GM12872 (cell line): Measurements from ENCODE around the gene PLA2G12A.

Experiments used
- TF ChIP-seq, protein P1 (sequence below): IDR thresholded peaks from 3 replicates; pipeline ENCODE4 v1.5.1; 2011; ENCODE audit warnings: low read depth, mild to moderate bottlenecking, low read length, moderate library complexity; ENCODE audit not compliant: insufficient read depth

PLA2G12A gene

DNA sequence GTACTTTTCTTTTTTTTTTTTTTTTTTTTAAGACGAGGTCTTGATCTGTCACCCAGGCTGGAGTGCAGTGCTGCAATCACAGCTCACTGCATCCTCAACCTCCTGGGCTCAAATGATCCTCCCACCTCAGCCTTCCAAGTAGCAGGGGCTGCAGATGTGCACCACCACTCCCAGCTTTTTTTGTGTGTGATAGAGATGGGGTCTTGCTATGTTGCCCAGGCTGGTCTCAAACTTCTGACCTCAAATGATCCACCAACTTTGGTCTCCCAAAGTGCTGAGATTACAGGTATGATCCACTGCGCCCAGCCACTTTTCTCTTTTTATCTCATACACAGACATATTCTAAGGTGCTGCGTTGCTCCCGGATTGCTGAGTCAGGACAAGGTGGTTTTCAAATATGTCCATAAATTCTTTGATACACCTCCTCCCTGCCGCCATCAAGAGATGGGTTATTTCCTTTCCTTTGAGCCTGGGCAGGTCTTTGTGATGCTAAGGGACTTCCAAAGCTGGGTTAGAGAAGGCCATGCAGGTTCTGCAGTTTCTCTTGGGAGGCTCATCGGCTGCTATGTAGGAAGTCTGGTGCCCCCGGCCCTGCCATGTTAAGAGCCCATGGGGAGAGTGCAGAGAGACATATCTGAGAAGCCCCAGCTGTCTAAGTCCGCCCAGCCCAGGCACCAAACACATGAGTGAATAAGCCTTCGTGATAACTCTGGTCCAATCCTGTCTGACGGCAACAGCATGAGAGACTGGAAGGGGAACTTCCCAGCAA, 8.4 kb upstream of the PLA2G12A start:
- TF ChIP-seq, protein P1, sequence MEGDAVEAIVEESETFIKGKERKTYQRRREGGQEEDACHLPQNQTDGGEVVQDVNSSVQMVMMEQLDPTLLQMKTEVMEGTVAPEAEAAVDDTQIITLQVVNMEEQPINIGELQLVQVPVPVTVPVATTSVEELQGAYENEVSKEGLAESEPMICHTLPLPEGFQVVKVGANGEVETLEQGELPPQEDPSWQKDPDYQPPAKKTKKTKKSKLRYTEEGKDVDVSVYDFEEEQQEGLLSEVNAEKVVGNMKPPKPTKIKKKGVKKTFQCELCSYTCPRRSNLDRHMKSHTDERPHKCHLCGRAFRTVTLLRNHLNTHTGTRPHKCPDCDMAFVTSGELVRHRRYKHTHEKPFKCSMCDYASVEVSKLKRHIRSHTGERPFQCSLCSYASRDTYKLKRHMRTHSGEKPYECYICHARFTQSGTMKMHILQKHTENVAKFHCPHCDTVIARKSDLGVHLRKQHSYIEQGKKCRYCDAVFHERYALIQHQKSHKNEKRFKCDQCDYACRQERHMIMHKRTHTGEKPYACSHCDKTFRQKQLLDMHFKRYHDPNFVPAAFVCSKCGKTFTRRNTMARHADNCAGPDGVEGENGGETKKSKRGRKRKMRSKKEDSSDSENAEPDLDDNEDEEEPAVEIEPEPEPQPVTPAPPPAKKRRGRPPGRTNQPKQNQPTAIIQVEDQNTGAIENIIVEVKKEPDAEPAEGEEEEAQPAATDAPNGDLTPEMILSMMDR = no peak

DNA sequence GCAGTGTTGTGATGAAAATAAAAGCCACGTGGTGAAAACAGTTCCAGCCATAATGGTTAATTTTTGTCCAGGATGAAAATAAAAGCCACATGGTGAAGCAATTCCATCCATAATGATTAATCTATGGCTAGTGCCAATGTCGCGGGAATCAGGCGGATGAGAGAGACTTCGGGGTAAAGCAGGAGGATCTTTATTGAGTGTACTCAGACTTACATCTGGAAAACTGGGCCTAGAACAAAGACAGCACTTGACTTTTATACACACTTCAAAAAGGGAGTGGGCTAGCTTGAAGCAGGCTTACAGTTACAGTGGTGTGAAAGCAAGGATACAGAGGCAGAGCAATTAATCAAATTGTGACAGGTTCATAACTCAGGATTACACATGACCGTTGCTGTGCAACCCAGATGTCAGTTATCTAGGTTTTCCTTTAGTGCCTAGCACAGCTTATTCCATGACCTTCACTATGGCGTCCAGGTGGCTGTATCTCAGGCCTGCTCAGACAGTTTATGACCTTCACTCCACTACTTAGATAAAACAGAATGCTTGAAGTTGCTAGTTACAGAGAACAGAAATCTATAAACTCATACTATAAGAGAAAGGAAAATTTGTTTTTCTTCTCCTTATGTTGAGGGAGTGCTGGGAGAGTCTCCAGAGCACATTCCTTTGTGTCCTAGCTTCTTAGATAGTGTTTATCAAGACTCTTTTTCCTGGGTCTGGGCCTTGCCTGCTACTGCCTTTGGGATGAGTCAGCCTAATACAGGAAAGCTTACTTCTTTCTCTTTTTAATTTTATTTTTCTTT, 5.9 kb upstream of the PLA2G12A start:
- TF ChIP-seq, protein P1 = no peak

DNA sequence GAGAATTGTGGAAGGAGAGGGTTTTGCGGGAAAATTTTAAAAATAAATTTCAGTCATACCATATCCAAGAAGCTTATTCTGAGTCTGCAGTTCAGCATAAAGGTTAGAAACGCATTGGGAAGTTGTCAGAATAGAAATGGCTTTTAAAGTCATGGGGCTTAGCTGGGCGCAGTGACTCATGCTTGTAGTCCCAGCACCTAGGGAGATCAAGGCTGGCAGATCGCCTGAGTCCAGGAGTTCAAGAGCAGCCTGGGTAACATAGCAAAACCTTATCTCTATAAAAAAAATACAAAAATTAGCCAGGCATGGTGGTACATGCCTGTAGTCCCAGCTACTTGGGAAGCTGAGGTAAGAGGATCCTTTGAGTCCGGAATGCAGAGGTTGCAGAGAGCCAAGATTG, 3.9 kb upstream of the PLA2G12A start:
- TF ChIP-seq, protein P1 = no peak

DNA sequence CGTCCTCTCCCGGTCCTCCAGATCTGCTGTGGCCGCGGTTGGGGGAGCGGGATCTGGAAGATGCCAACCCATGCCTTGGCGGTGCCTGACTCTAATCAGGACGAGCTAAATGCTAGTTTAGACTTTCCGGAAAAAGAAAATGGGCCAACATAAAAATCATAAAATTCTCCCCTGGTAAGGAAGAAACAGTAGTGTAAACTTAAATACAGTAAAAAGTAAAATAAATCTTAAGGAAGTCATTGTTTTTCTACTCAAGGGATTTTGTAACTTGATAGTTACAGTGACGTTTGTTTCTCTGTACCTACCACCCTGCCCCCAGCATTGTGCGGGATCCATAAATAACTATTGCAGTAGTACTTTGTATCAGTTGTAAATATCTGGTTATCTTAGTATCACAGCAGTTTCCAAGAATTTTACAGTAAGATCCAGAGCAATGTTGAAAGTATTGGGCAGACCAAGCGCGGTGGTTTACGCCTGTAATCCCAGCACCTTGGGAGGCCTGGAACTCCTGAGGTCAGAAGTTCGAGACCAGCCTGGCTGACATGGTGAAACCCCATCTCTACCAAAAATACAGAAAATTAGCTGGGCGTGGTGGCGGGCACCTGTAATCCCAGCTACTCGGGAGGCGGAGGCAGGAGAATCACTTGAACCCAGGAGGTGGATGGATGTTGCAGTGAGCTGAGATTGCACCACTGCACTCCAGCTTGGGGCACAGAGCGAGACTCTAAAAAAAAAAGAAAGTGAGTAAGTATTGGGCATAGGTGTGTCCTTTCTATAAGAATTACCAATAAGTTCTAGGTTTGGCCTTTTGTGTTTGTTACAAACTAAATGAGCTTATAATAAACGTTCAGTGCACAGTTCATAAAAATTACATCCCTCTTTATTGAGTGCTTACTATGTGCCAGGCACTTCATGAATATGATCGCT, 1.0 kb upstream of the PLA2G12A start:
- TF ChIP-seq, protein P1 = no peak

DNA sequence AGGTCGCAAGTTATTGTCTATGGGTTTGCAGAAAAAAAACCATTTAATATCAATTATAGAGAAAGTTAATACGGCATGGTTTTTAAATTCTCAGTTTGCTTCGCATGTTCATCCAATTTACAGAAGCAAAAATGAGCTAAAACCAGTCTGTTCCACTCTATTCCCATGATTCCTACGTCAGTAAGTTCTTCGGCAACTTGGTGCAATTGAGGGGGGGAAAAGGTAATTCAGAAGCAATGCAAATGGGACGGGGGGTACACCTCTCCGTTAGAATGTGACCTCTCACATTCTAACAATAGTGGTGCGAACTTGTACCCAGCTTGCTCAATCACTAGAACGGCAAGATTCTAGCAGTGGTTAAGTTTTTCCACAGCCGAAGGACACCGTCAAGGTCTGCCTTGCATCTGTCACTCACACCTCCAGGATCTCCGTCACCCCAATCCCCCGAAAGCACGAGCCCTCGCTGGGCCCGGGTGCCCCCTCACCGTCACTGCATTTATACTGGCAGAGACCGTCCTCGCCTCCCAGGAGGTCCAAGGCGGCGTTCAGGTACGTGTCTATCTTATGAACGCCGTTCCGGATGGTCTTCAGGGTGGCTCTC, 653 bp downstream of the PLA2G12A start:
- TF ChIP-seq, protein P1 = no peak

DNA sequence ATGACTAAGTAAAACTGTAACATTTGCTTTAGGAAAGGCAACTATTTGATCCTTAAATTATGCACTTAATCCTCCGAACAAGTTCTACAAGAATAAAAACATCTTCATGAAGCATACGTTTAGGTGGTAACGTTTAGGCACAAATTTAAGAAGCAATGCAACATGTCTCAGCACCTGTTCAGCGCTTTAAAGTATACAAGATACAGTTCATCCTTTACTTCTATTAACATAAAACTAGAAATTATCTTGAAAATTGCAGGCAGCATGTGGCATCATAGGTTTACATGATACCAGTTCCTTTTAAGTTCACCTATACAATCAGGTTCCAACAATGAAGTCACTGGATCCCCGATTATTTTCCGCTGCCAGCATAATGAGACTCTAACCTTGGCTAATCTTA, 1.5 kb downstream of the PLA2G12A start:
- TF ChIP-seq, protein P1 = no peak
